HG03103 (cell line): Measurements from ENCODE around the gene DYNC1I2.
"Not testable (repeated sequence)": the region's sequence is repeated elsewhere in the genome, so short reads cannot be mapped to it uniquely, and the experiment has no call there.

Experiments used
- ATAC-seq: cut with Tn5 transposase; IDR thresholded peaks from one replicate; pipeline ENCODE4 v1.9.1; 2021; ENCODE audit warnings: low read depth; ENCODE audit not compliant: unreplicated experiment

DYNC1I2 gene

DNA sequence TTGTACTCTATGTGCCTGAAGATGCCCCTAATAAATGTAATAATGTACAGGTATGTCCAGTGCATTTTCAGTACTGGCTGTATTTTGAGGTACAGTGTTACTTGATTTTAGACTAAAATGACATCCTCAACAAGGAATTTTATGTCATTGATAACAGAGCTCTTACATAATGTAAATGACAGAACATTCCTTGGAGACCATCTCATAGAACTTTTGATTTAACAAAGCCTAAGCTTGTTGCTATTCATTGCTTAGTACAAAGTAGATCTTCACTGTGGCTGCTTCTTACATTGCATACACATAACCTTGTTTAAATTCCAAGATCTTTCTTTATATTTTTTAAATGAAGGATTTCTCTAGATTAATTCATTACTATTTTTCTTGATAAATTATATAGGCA is 24.1 kb downstream of the DYNC1I2 start:
- ATAC-seq: no peak

DNA sequence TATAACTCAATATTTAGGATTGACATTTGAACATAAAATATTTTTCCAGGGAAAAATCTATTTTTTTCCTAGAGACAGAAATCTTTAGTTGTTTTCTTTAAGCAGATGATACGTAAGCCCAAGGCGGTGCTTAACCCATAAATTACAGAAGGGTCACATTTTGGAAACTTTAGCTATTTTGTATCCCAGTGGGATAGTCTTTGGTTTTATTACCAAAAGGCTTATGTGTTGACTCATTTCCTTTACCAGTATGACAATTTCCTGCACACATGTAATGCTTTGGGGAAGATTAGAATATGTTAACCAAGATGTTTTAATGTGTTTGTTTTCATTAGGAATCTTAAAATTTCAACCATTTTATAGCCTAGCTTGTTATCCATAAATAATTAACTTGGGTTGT is 24.8 kb downstream of the DYNC1I2 start:
- ATAC-seq: no peak

DNA sequence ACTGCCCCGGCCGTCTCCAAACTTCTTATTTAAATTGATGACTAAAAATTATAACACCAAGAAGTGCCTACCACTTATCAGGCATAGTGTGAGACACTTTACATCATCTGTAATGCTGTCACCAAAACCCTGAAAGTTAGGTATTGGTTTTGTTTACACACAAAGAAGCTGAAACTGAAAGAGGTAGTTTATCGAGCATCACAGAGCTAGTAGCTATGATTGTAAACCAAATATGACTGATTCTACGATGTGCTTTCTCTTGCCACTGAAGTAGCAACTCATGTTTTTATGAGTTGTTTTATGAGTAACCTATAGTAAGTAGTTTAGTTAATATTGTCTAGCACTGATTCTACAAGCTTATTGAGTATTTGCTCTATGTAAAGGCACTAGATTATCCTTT is 31.5 kb downstream of the DYNC1I2 start:
- peak; percentile 81 for ATAC-seq

DNA sequence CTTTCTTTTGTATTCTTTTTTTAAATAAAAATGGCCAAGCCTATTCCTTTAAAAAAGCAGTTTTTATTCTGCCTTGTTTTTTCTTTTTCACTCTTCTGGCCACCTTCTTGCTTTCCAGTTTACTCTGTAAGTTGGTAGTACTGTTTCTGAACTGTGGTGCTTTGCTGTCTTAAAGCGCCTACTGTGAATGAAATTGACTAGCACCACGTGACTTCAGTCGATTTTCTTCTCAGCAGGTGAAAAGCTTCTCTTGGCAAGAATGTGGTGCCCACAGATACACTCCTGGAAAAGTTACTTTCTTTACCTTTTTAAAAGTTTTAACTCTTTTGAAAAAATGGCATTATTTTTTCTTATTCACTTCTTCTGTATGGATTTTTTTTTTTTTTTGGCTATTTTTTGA is 32.4 kb downstream of the DYNC1I2 start:
- no peak for ATAC-seq

DNA sequence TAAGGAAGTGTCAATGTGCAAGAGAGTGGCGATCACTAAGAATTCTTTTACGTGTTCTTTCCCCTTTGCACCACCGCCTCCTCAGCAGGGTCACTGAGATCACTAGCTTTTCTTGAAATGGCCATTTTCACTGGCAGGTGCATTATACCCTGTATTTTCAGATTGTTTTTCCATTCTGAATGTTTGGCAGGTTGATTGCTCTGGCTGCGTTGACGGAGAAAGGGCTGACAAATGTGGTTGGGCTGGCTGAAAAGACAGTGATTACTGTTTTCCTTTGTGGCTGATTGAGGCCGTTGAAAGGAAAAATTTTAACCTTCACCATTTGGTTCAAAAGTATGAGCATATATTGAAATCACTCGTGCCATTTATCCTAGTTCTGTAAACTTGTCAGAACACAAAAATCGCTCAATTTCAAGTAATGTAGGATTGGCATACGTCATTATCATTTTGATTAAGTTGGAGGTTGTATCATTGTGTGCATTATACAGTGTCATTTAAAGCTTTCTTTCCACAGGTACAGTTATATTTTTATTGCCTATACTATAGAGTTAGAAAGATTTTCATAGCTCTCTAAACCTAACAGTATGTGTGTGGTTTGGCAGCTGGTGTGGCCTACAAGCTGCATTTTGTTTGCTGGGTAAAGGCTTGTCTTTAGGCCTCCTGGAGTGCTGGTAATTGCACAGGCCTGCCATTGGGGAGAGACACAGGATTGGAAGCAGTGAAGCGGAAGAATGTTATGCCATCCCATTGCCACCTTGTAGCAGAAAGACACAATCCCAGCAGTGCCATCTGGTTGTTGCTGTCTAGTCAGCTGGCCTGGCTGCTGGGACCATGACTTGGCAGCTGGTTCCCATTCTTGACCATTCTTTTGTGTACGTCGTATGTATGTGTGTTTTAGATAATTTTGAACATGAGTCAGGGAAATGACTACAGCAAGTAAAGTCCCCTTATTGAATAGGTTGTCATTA is 36.7 kb downstream of the DYNC1I2 start:
- ATAC-seq: no peak

DNA sequence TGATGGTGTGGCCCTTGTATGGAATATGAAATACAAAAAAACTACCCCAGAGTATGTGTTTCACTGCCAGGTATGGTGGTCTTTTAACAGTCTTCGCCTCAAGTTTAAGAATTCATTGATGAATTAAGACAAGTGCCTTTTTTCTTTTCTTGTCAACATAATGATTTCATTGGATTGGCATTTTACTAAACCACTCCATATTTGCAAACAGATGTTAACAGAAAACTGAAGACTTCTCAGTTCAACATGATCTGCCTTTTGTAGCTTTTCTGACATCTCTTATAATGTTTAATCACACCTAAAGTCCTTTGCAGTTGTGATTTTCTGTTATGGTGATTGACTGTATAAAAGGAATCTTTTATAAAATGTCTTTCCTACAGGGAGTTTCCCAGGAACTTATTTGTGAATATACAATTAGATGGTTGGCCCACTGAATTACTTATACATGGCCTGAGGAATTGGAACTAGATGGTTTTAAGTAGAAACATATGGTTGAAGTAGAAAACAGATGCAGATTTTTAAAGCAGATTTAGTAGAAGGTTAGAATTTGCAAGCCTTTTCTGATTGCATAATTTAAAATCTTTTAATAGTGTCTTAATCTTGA is 39.7 kb downstream of the DYNC1I2 start:
- no peak for ATAC-seq

DNA sequence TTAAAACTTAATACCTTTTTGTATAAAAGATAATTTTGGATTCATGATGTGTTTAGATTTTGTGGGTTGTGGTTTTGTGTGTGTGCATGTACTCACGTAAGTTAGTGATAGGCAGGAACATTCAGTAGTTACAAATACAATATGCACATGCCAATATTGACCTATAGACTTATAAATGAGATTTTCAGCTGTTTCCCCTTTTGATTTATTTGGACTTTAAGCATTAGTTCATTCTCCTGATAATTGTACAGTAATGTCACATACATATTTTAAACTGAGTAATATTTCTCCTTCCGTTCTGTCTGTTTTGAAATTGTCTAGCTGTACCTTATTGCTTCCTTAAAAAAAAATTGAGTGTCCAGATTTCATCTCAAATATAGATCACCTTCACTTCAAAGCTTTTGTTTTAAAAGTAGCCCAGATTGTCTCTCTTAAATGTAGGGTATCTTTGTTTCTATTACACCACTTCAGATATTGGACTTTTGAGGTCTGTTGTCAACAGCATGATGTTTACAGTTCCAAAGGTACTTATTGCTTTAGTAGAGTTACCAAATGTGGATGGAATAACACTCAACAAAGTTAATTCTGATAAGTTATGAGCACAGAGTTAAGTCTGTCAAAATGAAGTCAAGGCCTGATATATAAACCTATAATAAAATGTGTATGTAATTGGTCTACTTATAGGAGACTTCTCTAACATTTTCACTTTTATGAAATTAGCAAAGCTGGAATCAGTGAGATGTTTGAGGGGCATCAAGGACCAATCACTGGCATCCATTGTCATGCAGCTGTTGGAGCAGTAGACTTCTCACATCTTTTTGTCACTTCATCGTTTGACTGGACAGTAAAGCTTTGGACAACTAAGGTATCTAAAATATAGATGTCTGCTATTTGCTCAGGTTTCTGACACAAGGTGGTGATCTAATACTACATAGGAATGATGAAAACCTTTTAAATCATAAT is 42.0 kb downstream of the DYNC1I2 start:
- no peak for ATAC-seq

DNA sequence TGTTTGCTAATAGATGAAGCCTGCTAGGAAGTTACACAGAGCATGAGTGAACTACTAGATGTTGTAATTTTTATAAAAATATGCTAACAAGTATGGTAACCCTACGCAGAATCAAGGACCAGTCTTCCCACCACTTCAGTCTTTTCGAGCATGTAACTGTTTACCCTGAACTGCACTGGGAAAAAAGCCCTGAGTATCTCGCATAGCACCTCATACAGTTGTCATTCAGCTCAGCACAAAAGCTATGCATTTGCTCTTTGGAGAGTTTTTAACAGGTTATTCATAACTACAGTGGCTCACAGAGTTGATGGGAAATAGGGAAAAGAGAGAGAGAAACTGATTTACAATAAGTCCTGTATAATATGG is 42.7 kb downstream of the DYNC1I2 start:
- ATAC-seq: no peak

DNA sequence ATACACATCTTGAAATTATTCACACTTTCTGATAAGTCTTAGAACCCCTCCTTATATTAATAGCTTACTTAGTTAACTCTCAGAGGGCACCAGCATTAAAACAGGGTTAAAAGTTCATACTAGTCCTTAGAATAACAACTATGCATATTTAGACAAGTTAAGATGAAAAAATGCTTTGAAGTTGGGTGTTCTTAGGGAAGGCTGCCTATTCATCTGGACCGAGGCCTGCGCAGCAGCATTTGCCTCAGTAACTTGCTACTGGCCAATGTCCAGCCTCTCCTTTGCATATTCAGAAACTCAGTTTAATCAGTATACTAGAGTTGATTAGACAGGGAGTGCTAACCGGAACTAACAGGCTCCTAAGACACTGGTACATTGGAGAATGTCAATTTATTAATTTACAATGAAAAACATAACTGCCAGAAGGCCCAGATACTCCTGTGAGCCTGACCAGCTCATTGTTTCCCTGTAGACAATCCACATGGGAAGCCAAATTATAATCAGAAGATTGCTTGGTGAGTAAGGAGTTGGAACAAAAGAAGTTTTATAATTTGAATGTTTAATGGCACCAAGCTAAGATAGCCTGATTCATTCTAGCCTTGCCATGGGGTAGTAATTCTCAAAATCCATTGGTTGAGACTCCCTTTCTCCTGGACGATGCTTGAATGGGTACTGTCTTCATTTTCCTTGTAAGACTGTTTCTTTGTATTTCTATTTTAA is 48.9 kb downstream of the DYNC1I2 start:
- no peak for ATAC-seq

DNA sequence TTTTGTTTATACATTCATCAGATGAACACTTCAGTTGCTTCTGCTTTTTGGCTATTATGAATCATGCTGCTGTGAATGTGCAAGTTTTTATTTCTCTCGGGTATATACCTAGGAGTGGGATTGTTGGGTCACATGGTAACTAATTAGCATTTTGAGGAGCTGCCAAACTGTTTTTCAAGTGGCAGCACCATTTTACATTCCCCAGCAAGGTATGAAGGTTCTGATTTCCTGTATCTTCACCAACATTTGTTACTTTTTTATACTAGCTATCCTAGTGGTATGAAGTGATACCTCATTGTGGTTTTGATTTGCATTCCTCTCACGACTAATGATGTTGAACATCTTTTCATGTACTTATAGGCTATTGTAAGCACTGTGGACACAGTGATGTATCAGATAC is 53.9 kb downstream of the DYNC1I2 start:
- peak; percentile 68 for ATAC-seq

DNA sequence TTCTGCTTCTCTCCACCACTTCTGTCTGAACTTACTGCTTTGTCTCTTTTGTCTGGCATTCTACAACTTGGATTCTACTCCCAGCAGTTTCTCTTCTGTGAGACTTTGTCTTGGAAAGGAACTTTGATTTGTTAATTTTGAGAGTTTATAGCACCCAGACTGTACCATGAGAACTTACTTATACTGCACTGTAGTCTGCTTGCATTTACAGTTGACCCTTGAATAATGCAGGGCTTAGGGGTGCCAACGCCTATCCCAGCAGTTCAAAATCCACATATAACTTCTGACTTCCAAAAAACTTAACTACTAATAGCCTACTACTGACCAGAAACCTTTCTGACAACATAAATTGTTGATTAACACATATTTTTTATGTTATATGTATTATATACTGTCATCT is 55.5 kb downstream of the DYNC1I2 start:
- no peak for ATAC-seq

DNA sequence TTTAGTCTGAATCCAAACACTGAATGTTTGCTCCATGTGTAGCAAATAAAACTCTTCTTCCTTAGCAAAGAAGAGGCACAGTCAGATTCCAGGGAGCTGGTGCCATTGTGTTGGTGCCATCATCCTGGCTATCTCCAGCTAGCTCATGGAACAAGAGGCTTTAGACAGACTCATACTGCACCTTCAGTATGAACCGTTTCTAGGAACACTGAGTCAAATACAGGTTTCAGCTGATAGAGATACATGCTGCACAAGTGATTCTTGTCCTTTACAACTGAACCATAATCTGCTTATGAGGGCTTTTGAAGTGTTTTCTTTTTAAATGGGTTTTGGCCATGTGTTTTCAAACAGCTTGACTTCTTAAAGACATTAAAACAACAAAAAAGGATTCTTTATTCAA is 57.9 kb downstream of the DYNC1I2 start:
- no peak for ATAC-seq

DNA sequence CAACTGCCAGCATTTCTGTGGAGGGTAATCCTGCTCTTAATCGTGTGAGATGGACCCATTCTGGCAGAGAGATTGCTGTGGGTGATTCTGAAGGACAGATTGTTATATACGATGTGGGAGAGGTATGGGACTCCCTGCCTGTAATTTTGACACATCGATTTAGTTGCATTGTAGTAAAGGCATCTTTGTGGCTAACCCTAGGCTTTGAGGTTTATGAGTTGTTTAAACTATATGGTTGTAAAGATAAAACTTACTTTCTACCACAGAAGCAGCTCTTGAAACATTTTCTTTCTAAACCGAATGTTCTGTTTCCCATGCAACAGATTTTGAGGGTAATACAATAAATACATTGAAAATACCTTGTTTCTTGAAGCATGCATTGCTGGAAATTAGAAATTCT is 58.5 kb downstream of the DYNC1I2 start:
- no peak for ATAC-seq

DNA sequence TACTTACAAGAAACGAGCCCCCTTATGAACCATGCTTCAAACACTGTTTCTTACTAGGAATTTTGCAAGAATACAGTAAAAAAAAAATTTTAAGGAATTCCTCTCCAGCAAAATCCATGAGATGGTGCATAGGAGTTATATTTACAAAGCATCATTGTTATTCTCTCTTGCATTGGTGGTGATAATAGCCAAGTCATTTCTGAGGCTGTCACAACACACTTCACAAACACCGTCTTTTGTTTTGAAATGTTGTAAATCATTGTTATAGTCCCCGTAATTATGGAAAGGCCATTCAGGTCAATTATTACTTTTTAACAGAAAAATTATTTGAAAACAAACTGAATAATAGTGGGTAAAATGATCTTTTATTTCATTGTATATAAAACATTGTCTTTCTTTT is 60.1 kb downstream of the DYNC1I2 start:
- no peak for ATAC-seq

DNA sequence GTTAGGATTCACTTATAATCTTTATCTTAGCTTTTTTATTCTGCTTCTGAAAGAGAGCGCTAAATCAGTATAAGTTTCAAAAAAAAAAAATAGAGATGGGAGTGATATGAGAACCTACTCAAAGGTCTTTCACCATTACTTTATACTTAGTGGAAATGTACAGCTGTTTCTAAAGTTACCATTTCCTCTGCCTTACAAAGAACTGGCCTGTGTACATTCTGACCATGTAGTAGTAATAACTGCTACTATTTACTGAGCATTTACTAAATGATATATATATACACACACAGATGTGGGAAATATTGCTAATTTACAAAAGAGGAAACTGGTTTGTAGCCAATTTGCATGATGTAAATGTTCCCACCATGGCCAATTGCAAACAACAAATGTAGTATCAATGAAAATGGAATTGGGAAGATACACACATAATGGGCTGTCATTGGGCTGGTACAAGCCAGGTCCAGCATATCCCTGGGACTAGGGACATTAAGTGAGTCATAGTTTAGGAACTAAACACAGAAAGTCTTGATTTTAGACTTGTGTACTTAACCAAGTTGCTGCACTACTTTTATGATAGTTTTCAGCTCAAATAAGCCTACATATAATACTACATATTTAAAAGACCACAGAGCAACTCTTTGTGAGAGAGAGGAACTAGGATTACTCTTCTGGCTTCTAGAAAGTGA is 67.1 kb downstream of the DYNC1I2 start:
- ATAC-seq: no peak

DNA sequence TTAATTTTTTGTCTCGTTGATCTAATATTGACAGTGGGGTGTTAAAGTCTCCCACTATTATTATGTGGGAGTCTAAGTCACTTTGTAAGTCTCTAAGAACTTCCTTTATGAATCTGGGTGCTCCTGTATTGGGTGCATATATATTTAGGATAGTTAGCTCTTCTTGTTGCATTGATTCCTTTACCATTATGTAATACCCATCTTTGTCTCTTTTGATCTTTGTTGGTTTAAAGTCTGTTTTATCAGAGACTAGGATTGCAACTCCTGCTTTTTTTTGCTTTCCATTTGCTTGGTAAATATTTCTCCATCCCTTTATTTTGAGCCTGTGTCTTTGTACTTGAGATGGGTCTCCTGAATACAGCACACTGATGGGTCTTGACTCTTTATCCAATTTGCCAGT is 71.5 kb downstream of the DYNC1I2 start:
- not testable (repeated sequence) for ATAC-seq

DNA sequence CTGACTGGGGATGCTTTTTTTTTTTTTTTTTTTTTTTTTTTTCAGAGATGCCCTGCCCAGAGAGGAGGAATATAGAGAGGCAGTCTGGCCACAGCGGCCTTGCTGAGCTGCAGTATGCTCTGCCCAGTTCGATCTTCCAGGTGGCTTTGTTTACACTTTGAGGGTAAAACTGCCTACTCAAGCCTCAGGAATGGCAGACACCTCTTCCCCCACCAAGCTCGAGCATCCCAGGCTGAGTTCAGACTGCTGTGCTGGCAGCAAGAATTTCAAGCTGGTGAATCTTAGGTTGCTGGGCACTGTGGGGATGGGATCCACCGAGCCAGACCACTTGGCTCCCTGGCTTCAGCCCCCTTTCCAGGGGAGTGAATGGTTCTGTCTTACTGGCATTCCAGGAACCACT is 73.9 kb downstream of the DYNC1I2 start:
- not testable (repeated sequence) for ATAC-seq

DNA sequence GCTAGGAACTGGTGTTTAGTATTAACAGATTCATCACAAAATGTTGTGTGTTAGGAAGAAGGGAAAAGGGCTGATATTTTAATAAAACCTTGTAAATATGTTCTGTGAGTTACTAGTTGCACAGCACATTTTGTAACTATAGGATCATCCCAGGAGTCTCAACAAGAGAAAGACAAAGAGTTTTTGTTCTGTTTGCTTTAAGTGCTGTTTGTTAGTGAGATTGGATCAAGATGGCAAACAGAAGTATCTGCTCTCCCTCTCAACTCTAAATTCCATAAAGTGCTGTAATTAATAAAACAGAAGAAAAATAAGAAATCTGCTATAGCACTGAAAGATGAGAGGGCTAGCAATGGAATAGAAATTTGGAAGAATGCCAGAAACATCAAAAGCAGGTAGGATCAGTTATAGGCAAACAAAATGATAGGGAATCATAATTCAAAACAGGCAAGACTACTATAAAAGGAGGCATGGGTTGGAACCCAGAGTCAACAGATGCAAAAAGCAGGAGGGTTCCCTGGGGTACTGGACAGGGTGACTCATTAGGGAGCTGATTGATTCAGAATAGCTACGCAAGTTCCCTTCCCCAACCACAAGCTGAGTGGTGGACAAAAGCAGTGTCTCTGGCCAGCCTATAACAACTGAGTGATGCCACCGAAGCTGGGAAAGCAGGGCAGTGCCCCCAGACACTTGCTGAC is 75.8 kb downstream of the DYNC1I2 start:
- ATAC-seq: no peak

DNA sequence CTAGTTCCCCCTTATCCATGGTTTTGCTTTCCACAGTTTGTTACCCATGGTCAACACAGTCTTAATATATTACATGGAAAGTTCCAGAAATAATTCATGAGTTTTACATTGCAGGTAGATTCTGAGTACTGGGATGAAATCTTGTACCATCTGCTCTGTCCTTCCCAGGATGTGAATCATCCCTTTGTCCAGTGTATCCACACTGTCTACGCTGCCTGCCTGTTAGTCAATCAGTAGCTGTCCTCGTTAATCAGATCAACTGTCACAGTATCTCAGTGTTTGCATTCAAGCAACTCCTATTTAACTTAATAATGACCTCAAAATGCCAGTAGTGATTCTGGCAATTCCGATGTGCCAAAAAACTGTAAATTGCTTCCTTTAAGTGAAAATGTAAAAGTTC is 76.3 kb downstream of the DYNC1I2 start:
- ATAC-seq: no peak
